Omental fat pad (tissue), 4 donors: ENCODE results near the gene NHSL1. TPM values are rescaled to one million over a fixed set of nuclear protein-coding genes. Genes with fewer than 3 reads are reported as not detected.

ENCODE experiments used
- ATAC-seq: fragments of 150-250 bp; one replicate; pipeline ENCODE4 v1.9.1; 2016; ENCODE audit warnings: mild to moderate bottlenecking, moderate library complexity; ENCODE audit not compliant: low FRiP score
- DNase-seq: peaks from one replicate; pipeline ENCODE4 v3.0.0-alpha.2; 2019; ENCODE audit warnings: low spot score
- CTCF ChIP-seq, 3 donors: fragments of 450-650 bp; IDR thresholded peaks; one replicate each; pipeline ENCODE4 v1.5.1; 2016 to 2017; ENCODE audit warnings: antibody characterized with exemption in 3 of 3, mild to moderate bottlenecking in 3 of 3, moderate library complexity in 2 of 3
- total RNA-seq, 4 donors: library from RNA; depleted of rRNA; stranded (reverse); fragments of >200 nt; gene quantifications; one replicate each; pipeline ENCODE4 v1.1.0, GENCODE V29; 2016

Gene NHSL1
- total RNA-seq, 4 donors from 2014 or later = 15.9 to 23.2 (median 18.4) TPM

- no peak for DNase-seq
- ATAC-seq = no peak
Measured at GRCh38 chr6:138383776-138384175, 115.5 kb downstream of the NHSL1 start.

GRCh38 chr6:138382498-138383265 lies 116.6 kb downstream of the NHSL1 start:
- no peak for ATAC-seq
- no peak for TF ChIP-seq CTCF (IDR thresholded peaks at IDR 0.05)
- no peak for DNase-seq

More at GRCh38 chr6:138383776-138384175, 115.5 kb downstream of the NHSL1 start:
- no peak for TF ChIP-seq CTCF (IDR thresholded peaks at IDR 0.05)

GRCh38 chr6:138378463-138378862 lies 120.8 kb downstream of the NHSL1 start:
- no peak for TF ChIP-seq CTCF (IDR thresholded peaks at IDR 0.05)
- DNase-seq (no peak), ATAC-seq (no peak)

GRCh38 chr6:138377844-138378243 lies 121.5 kb downstream of the NHSL1 start, which contains the start of gene SMIM28:
Gene SMIM28 (plus strand): TSS chr6:138377905. CDS start chr6:138378073, 168 bp downstream.
- no peak for ATAC-seq
- DNase-seq = no peak
- TF ChIP-seq CTCF (IDR thresholded peaks at IDR 0.05) = no peak

GRCh38 chr6:138377042-138377441 lies 122.3 kb downstream of the NHSL1 start:
- DNase-seq (no peak), ATAC-seq (no peak)
- no peak for TF ChIP-seq CTCF (IDR thresholded peaks at IDR 0.05)

- ATAC-seq (no peak), DNase-seq (no peak)
- TF ChIP-seq CTCF (IDR thresholded peaks at IDR 0.05) = no peak
Measured at GRCh38 chr6:138374815-138375214, 124.5 kb downstream of the NHSL1 start.

GRCh38 chr6:138374230-138374629 lies 125.1 kb downstream of the NHSL1 start:
- no peak for ATAC-seq
- TF ChIP-seq CTCF (IDR thresholded peaks at IDR 0.05) = no peak

More at GRCh38 chr6:138374230-138374629, 125.1 kb downstream of the NHSL1 start:
- no peak for DNase-seq
